ENCODE results near the gene RARB. TPM values are rescaled to one million over a fixed set of nuclear protein-coding genes. Genes with fewer than 3 reads are reported as not detected.

The RARB gene
- total and polyA plus RNA-seq, 2 donors (not counting 3 experiments of a cell fraction or from before 2014, with no cell fraction given), result 15.3 to 23.4 TPM

DNA sequence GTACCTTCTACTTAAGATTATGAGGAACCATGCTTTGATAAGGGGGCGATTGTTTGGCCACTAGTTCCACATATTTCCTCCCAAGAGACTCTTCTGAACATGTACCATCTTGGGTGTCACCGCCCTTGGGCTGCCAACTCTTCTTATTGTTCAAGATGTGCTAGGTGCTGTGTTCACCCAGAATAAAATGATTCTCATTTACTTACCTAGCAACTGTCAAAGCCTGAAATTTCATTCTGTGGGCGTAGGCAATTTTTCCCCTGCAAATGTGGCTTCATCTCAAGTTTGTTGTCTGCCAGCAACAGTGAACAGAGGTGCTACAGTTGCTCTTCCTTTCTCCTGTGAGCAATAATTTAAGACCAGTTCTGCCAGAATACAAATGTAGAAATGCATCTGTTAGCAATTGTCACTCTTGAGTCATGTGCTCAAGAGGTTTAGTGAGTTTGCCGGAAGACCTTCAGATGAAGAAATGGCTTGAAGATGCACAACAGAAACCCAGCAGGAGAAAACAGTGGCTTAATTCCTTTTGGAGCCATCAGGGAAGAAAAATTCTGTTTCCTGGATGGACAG is 41.3 kb upstream of the RARB start:
- Histone ChIP-seq H3K9me3 (replicated peaks; ENCODE audit: control insufficient read depth, insufficient read depth, low read length) (no peaks in the 10 kb centered on the region), H3K4me2 (ENCODE audit: insufficient read depth, low read length) (no peak overlapping the region), H2AFZ (ENCODE audit: low read depth, low read length) (no peak overlapping the region), H4K20me1 (replicated peaks; ENCODE audit: control insufficient read depth, extremely low read depth, insufficient read depth, low read length) (no peaks in the 10 kb centered on the region), H3K27ac (ENCODE audit: insufficient read depth, low read depth, low read length) (no peak overlapping the region), H3K27me3 (ENCODE audit: control insufficient read depth in 2 of 2, insufficient read depth in 2 of 2, low read length in 2 of 2) (no peaks in the 10 kb centered on the region), H3K36me3 (ENCODE audit: control insufficient read depth in 2 of 2, extremely low read depth in 1 of 2, insufficient read depth in 2 of 2, low read length in 2 of 2) (no peaks in the 10 kb centered on the region), H3K9ac (replicated peaks; ENCODE audit: extremely low read depth, insufficient read depth, low read length) (no peak overlapping the region), H3K4me3 (replicated peaks in 1 of 3; ENCODE audit: insufficient read depth in 1 of 3, low read depth in 1 of 3, low read length in 3 of 3) (no peak overlapping the region), H3K9me1 (replicated peaks; ENCODE audit: control insufficient read depth, extremely low read depth, insufficient read depth, low read length) (no peaks in the 10 kb centered on the region), H3K4me1 (ENCODE audit: control insufficient read depth, extremely low read depth, insufficient read depth, low read length) (peaks cover 3% of the 10 kb centered on the region), H3K79me2 (ENCODE audit: control insufficient read depth, insufficient read depth, low read length) (no peaks in the 10 kb centered on the region)
- TF ChIP-seq POLR2A (IDR thresholded peaks at IDR 0.05; ENCODE audit: low read depth, low read length) (no peak), MAX (IDR thresholded peaks at IDR 0.05; ENCODE audit: insufficient read depth, insufficient read length) (no peak), GATA2 (IDR thresholded peaks at IDR 0.05; ENCODE audit: insufficient read depth, insufficient read length, low read depth, low read length) (no peak), MYC (IDR thresholded peaks at IDR 0.05; ENCODE audit: low read depth, low read length) (no peak), EZH2 (IDR thresholded peaks at IDR 0.05; ENCODE audit: borderline replicate concordance, low read depth, low read length, severe bottlenecking) (no peak), JUN (IDR thresholded peaks at IDR 0.05; ENCODE audit: borderline replicate concordance, insufficient read depth, insufficient read length, low read depth) (no peak), POLR2AphosphoS5 (IDR thresholded peaks at IDR 0.05; ENCODE audit: insufficient read depth, low read depth, low read length) (no peak), CTCF (IDR thresholded peaks at IDR 0.05; ENCODE audit: extremely low read depth in 1 of 2, insufficient read depth in 1 of 2, low read depth in 1 of 2, low read length in 2 of 2) (no peak), FOS (IDR thresholded peaks at IDR 0.05; ENCODE audit: borderline replicate concordance, insufficient read depth, low read length) (no peak)
- no peak for DNase-seq (ENCODE audit: low read depth, low spot score)
- POLR2A ChIA-PET, result no interaction called here
- dilution Hi-C loops (cut with MboI; ENCODE audit: extremely low pct_ligation_motif_present, low sequenced_read_pairs) (no loop called here), intact Hi-C loops (cut with micrococcal nuclease) (no loop called here)
- CTCF ChIA-PET, result no interaction called here
- no peak for FAIRE-seq
- no TSS peak for BruUV-seq (replicated peaks)
